HG03095 (cell line): Measurements from ENCODE around the gene ECD.
"Not testable (repeated sequence)": the region's sequence is repeated elsewhere in the genome, so short reads cannot be mapped to it uniquely, and the experiment has no call there.

ENCODE experiments used
- ATAC-seq: cut with Tn5 transposase; IDR thresholded peaks from one replicate; pipeline ENCODE4 v1.9.1; 2021; ENCODE audit warnings: moderate library complexity; ENCODE audit not compliant: unreplicated experiment

The ECD gene

DNA sequence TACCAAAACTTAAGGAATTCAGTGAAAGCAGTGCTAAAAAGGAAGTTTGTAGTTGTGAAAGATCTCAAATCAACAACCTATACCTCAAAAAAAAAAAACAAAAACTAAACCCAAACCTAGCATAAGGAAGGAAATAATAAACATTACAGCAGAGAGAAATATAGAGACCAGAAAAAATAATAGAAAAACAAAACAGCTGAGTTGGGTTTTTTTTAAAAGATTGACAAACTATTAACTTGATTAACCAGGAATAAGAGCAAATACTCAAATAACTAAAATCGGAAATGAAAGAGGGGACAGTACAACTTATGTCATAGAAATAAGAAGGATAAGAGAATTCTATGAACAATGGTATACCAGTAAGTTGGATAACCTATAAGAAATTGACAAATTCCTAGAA lies 6.7 kb downstream of the ECD start:
- no peak for ATAC-seq

DNA sequence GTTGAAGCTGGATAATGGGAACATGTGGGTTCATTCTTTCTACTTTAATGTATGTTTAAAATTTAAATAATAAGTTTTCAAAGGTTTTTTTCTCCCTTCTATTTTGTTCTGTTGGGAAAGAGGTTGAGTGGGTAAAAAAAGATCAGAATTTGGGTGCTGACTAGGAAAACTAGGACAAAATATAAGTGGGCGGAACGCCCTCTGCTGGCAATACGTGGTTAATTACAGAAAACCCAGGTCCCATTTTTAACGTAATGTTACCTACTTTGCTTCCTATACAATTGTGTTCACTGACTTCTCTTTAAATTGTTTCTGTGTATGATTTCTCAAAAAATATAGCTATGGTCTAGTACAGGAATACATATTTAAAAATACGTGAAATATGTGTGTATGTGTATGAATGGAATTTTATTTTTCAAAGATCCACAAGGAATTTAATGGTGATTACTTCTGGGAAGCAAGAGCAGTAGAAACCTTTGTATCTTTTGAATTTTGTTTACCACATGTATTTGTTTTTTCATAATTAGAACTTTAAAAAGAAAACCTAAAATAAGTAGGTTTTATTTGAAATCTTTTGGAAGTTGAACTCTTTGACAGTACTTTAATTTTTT lies 8.7 kb downstream of the ECD start:
- ATAC-seq: no peak

DNA sequence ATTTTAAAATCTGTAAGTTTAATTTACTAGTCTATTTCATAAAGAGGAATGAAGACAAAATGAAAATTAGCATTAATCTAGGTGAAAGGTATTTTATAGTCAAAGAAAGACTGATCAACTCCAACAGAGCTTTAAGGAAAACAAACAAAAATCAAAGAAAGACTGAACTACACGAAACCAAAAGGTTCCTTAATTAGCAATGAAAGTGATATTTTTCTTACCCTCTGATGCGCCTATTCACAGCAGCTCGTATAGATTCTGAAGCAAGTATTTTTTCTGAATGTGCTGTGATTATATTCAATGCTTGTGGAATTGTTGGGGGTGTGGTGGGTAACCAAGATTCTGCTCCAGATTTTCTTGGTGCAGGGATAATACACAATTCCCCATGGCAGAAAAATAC lies 11.8 kb downstream of the ECD start:
- ATAC-seq: no peak

DNA sequence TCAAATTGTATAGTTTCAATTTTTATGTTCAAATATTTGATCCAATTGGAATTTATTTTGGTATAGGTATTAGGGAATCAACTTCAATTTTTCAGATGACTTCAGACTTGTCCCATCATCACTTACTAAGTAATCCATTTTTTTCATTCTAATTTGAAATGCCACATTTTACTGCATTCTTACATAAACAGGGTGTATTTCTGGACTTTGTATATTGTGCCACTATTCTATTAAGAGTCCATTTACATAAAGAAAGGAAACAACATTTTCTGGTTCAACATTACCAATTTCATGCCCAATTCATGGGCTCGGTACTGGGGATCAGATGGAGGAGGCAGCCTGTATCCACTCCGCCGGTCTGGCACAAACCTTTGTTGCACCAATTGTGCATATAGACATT lies 15.8 kb downstream of the ECD start:
- ATAC-seq: no peak

DNA sequence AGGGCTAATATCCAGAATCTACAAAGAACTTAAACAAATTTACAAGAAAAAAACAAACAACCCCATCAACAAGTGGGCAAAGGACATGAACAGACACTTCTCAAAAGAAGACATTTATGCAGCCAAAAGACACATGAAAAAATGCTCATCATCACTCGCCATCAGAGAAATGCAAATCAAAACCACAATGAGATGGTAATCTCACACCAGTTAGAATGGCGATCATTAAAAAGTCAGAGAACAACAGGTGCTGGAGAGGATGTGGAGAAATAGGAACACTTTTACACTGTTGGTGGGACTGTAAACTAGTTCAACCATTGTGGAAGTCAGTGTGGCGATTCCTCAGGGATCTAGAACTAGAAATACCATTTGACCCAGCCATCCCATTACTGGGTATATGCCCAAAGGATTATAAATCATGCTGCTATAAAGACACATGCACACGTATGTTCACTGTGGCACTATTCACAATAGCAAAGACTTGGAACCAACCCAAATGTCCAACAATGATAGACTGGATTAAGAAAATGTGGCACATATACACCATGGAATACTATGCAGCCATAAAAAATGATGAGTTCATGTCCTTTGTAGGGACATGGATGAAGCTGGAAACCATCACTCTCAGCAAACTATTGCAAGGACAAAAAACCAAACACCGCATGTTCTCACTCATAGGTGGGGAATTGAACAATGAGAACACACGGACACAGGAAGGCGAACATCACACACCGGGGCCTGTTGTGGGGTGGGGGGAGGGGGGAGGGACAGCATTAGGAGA lies 17.0 kb downstream of the ECD start:
- ATAC-seq: not testable (repeated sequence)

DNA sequence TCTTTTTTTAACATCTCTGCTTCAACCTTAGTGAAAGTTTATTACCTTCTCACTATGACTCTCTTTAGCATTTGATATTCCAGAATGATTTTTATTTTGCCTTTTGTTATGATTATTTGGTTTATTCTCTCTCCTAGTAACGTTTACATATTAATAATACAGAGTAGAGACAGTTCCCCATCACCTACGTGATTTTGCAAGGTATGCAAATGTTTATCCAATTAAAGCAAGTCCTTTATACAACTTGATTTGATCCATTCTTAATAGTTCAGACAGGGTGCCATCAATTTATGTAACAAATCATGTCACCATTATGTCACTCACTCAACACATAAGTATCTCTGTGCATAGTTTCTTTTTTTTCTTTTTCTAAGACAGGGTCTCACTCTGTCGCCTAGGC lies 26.2 kb downstream of the ECD start:
- no peak for ATAC-seq

DNA sequence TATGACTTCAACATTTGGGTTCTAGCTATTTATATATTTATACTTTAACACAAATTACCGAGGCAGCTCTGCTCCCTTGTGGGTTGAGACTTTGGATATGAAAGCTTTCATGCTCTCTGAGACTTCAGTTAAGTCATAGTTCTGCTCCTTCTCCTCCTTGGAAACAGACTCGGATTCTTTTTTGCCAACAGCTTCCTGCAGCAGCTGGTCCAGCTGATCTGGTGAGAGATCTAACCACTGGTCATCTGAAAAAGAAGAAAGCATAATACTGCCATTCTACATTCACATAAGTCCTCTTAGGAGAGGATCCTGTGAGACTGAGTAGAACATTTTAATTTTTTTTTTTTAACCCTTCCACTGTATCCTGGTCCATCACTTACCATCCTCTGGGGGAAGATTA lies 28.6 kb downstream of the ECD start:
- ATAC-seq: no peak

DNA sequence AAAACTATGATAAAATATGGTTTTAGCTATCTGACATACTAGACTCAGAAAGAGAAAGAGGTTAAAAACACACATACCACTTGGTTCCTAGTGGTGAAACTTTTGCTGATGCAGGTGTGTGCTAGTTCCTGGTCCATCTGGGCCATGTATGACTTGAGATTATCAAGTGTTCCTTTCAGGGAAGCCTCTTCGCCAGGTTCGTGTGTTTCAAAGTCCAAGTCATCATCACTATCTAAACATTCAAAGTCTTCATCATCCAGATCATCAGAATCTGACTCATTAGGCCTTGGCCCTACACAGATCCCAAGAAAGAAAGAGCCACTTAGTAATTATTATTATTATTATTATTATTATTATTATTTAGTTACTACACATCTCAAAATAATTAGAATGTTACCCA lies 31.2 kb downstream of the ECD start:
- no peak for ATAC-seq

DNA sequence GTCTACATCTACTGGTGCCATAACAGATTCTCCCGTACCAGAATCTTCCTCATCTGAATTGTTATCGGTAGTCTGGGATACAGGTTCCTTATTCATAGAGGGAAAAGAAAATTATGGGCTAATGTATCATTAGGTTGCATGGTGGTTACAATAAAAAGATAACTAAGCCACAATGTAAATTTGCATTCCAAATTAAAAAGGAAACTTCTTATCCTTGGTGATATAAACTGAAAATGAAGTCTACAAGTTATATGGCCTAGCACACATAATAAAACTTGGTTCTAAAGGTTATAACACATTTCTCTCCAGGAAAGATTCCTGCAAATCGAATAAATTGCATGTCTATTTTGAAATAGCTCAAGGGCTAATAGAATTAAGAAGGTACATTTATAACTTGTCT lies 33.1 kb downstream of the ECD start:
- ATAC-seq: no peak

DNA sequence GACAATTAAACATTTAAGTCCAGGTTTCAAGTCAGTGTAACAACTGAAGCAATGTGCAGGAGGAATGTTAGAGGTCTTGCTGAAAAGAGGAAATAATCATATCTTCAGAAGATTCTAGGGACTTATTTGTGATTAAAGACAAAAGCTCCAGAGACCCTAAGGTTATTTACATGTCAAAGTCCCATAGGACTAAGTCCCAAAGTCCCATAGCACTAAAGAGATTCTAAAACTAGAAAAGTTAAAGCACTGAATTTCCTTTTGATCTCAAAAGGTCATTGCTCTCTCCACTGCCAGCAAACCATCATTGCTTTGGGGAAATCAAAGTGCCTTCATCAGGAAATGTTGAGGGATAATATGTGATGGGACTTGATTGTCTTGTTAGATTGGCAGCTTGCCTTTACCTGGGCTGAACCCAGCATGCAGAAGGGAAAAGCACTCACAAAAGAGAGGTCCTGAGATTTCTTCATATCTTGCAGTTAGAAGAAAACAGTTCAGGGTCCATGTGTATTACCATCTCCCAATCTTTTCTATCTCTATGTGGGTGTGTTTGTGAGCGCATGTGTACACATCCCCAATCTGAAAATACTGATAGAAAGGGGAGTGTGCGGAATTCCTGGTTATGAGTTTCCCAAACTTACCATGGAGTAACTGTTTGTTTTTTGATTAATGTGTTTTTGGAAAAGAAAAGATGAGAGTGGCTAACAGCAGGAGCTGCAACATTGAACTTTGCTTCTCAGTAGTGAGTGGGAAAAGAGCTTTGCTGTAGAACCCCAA lies 35.7 kb downstream of the ECD start:
- no peak for ATAC-seq

DNA sequence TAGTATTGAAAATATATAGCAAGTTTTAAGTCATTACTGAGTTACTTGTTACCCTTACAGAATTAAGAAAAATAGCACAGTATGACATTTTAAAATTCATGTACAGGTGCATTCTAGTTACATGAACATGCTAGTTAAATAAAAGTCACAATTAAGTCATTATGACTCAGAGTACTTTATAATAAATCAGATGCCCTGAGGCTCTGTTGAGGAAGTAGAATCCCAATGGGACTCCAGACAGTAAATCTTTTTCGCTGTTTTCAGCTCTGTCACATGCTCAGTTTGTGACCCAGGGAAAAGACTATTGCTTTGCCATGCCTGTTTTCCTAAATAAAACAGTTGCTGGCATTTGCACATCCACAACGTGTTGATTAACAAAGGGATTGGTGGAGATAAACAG lies 36.5 kb downstream of the ECD start:
- no peak for ATAC-seq

DNA sequence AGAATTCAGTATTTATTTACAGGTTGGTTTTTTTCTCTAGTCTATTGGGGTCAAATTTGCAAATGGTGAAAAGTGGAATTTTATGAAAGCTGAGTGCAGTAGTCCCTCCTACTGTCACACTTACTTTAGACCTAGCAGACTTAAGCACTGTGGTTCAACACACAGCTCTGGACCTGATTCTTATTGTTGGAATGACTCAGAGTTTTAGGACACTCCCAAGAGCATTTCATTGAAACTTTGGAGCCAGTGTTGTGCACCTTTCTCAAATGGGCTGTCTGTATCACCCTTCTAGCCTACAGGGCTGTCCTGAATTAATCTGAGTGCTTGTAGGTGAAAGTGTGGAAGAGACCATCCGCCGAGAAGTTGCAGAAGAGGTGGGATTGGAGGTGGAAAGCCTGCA lies 41.5 kb downstream of the ECD start:
- no peak for ATAC-seq

DNA sequence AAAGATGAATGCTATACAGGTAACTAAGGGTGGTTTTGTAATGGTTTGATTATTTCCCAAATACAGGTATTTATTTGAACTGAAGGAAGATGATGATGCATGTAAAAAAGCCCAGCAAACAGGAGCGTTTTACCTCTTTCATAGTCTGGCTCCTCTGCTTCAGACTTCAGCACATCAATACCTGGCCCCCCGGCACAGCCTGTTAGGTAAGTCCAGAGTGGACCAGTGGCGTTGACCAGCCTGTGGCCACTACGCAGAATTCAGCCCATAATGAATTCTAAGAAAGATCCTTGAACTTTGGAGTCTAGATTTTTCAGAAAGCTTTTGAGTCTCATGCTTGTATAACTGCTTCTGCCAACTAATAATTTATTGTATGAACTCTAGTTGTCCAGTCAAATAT lies 47.9 kb downstream of the ECD start:
- no peak for ATAC-seq

DNA sequence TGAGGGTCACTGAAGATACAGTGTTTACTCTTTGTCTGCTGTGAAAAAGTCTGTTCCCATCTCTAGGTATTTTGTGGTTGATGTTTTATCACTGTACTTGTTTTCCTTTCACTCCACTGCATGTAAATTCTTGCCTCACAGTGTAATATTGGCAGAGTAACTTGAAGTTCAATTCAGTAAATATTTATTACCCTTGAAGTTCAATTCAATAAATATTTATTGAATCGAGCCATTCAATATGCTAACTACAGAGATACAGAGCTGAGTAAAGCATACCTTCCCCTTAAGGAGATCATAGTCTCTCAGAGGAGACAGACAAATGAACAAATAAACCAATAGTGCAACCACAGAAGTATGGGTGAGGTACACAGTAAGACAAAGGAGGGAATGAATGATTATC lies 48.4 kb downstream of the ECD start:
- no peak for ATAC-seq

DNA sequence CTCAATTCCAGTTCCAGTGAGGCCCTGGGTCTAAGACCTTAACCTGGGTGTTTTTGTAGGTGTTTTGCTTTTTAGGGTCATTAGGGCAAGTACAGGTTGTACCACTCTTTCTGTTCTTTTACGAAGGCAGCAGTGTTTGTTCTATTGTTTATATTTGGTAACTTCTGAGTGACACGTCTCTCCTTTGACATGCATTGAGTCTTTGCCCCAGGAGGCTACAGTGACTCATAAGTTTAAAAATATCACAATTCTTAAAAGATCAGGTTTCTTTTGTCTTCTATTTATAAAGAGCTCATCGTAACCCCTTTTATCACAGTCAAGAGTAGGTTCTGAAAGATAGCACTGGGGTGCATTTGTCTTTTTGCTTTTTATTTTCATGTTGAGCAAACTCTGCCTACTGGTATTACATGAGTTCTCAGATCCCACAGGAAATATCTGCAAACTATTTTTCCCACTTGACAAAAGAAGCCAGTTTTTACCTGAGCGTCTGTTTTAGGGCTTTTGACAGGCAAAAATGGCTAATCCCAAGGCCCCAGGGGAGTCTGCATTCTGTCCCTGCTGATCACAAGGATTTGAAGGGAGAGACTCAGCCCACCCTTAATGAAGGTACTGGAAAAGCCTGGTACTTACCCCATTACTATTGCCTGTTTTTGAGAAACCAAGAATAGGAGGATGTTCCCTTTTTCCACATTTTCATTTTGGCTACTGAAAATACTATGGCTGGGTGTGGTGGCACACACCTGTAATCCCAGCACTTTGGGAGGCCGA lies 49.6 kb downstream of the ECD start:
- ATAC-seq: peak; percentile 87

DNA sequence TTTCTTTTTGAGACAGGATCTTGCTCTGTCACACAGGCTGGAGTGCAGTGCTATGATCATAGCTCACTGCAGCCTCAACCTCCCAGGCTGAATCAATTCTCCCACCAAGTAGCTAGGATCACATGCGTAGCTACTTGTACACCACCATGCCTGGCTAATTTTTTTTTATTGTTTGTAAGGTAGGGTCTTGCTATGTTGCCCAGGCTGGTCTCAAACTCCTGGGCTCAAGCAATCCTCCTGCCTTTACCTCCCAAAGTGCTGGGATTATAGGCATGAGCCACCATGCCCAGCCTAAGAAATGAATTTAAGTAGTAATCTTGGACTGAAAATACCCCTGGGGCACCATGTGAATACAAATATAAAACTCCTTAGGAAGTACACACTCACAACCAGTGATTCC lies 51.8 kb downstream of the ECD start:
- no peak for ATAC-seq

DNA sequence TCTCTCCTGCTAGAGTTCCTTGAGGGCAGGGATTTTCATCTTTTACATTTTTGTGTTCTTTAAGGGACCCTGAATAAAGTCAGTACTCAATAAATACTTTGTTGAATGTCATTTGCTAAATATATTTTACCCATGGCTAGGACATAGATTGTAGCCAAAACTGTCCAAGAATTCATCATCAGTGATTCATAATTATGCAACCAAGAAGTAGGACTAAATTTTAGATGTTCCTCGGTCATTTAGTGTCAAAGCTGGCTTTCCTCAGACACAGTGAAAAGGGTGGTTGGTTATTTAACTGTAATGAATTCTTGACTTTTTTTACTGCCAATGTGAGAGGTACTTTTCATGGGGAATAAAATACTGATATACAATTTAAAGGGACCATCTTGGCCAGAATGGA lies 54.3 kb downstream of the ECD start:
- ATAC-seq: no peak

DNA sequence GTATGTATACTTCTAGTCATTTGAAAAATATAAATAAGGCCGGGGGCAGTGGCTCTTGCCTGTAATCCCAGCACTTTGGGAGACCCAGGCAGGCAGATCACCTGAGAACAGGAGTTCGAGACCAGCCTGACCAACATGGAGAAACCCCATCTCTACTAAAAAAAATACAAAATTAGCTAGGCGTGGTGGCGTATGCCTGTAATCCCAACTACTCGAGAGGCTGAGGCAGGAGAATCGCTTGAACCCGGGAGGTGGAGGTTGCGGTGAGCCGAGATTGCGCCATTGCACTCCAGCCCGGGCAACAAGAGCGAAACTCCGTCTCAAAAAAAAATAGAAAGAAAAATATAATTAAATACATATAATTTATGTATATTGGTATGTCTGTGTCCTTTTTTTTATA lies 55.8 kb downstream of the ECD start:
- ATAC-seq: not testable (repeated sequence)

DNA sequence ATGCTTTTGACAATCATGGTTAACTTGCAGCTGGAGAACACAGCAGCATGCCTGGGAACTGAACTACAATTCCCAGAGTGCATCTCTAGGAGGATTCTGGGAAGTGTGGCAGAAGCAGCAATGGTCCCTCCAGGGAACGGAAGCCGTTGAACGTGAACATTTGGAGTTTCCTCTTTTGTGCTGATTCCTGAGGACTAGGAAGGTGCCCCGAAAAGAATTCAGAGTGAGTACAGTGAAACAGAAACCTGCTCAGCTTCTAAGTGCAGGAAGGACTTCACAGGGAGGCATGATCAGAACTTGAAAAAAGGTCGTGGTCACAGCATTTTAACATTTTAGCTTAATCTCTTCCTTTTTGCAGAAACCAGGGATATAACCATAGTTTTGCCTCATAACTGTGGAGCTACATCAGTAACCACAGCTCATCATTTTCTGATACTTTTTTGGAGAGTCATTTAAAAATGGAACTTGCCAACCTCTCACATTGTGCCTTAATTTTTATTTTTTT lies 57.4 kb downstream of the ECD start, which contains the start of gene NUDT13:
TSS of gene NUDT13 (plus strand) at position 111 of the 505 bp plus-strand sequence. CDS start 3,911 bp downstream, outside the sequence.
- no peak for ATAC-seq

DNA sequence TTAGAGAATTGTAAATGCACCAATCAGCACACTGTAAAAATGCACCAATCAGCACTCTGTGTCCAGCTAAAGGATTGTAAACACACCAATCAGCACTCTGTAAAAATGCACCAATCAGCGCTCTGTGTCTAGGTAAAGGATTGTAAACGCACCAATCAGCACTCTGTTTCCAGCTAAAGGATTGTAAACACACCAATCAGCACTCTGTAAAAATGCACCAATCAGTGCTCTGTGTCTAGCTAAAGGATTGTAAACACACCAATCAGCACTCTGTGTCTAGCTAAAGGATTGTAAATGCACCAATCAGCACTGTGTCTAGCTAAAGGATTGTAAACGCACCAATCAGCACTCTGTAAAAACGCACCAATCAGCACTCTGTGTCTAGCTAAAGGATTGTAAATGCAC lies 58.6 kb downstream of the ECD start:
- ATAC-seq: not testable (repeated sequence)

DNA sequence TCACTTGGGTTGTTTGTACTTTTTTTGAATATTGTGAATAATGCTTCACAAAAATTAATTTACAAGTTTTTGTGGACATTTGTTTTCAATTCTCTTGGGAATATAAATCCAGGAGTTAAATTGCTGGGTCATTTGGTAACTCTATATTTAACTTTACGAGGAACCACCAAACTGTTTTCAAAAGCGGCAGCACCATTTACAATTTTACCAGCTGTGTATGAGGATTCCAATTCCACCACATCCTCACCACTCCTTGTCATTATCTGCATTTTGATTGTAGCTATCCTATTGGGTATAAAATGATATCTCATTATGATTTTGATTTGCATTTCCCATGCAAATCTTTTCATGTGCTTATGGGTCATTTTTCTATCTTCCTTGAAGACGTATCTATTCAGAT lies 61.5 kb downstream of the ECD start:
- ATAC-seq: no peak
